ENCODE measurements around the gene AURKAIP1. TPM values are rescaled to one million over a fixed set of nuclear protein-coding genes. Genes with fewer than 3 reads are reported as not detected.

AURKAIP1 gene
- total and polyA plus RNA-seq, 2 of the 13 experiments (the other 11 are each of a cell fraction or from before 2014, with no cell fraction given): 69.5 to 175 TPM

GRCh38 chr1:1334835-1335234 lies 40.2 kb downstream of the AURKAIP1 start (continued):
- TF ChIP-seq MLXIP (CRISPR knock-in tag; IDR thresholded peaks at IDR 0.05; ENCODE audit: borderline replicate concordance) (no peak), ZNF205 (CRISPR knock-in tag; IDR thresholded peaks at IDR 0.05) (peak; percentile 75; the same call in 1 of the 2 replicates), KMT2B (CRISPR knock-in tag; IDR thresholded peaks at IDR 0.05) (no peak), ZBTB20 (CRISPR knock-in tag; IDR thresholded peaks at IDR 0.05; ENCODE audit: borderline replicate concordance, low read depth) (peak; percentile 64; the same call in 1 of the 2 replicates), ZBTB46 (CRISPR knock-in tag; IDR thresholded peaks at IDR 0.05; ENCODE audit: borderline replicate concordance) (no peak), THAP8 (CRISPR knock-in tag; IDR thresholded peaks at IDR 0.05; ENCODE audit: borderline replicate concordance) (no peak), ZNF790 (CRISPR knock-in tag; IDR thresholded peaks at IDR 0.05; ENCODE audit: borderline replicate concordance) (0 out of 2 replicates have a peak, but pooled peaks have one; percentile 72), HBP1 (CRISPR knock-in tag; IDR thresholded peaks at IDR 0.05; ENCODE audit: low read depth) (peak; percentile 85; the same call in 1 of the 2 replicates), NR0B2 (CRISPR knock-in tag; IDR thresholded peaks at IDR 0.05) (no peak), REPIN1 (CRISPR knock-in tag; IDR thresholded peaks at IDR 0.05; ENCODE audit: borderline replicate concordance, low read depth) (no peak), ZNF619 (CRISPR knock-in tag; IDR thresholded peaks at IDR 0.05) (no peak), ZFP91 (CRISPR knock-in tag; IDR thresholded peaks at IDR 0.05; ENCODE audit: borderline replicate concordance) (no peak), ZNF503 (CRISPR knock-in tag; IDR thresholded peaks at IDR 0.05) (no peak), GTF3A (CRISPR knock-in tag; conservative IDR thresholded peaks at IDR 0.05) (no peak), BRD4 (CRISPR knock-in tag; IDR thresholded peaks at IDR 0.05) (no peak)
